HTERT RPE-1 (cell line): ENCODE measurements around the gene ACVR2A.

Source experiments
- in situ Hi-C: fragments of 300-500 bp; cut with MboI; formaldehyde crosslinking; loops from 4 replicates; pipeline ENCODE4 v1.14.3; 2020; ENCODE audit warnings: low sequenced_read_pairs

ACVR2A gene

GRCh38 chr2:147917161-147917560, 72.3 kb downstream of the ACVR2A start:
- in situ Hi-C loops = no loop called here

GRCh38 chr2:147923846-147924245, 79.0 kb downstream of the ACVR2A start:
- in situ Hi-C loops = no loop called here

GRCh38 chr2:147924647-147925046, 79.8 kb downstream of the ACVR2A start:
- in situ Hi-C loops = no loop called here

- in situ Hi-C loops = no loop called here
These were observed 81.1 kb downstream of the ACVR2A start for GRCh38 chr2:147925886-147926285.

- in situ Hi-C loops = no loop called here
These were observed 82.3 kb downstream of the ACVR2A start for GRCh38 chr2:147927053-147927588.

- in situ Hi-C loops = no loop called here
These were observed 89.1 kb downstream of the ACVR2A start for GRCh38 chr2:147933931-147934330.

GRCh38 chr2:147934881-147935620, 90.2 kb downstream of the ACVR2A start:
- in situ Hi-C loops = no loop called here

GRCh38 chr2:147937744-147938349, 93.0 kb downstream of the ACVR2A start:
- in situ Hi-C loops = no loop called here

- in situ Hi-C loops = no loop called here
These were observed 94.5 kb downstream of the ACVR2A start for GRCh38 chr2:147939313-147939712.

- in situ Hi-C loops = no loop called here
These were observed 100.8 kb downstream of the ACVR2A start for GRCh38 chr2:147945660-147946059.

- in situ Hi-C loops = no loop called here
These were observed 107.3 kb downstream of the ACVR2A start for GRCh38 chr2:147952118-147952517.

GRCh38 chr2:147968571-147968970, 123.7 kb downstream of the ACVR2A start:
- in situ Hi-C loops = no loop called here

GRCh38 chr2:147976102-147976501, 131.3 kb downstream of the ACVR2A start:
- in situ Hi-C loops = no loop called here

GRCh38 chr2:147977679-147978078, 132.8 kb downstream of the ACVR2A start:
- in situ Hi-C loops = no loop called here
